HepG2 (cell line): Measurements from ENCODE around the gene COMMD4. TPM values are rescaled to one million over a fixed set of nuclear protein-coding genes. Genes with fewer than 3 reads are reported as not detected.

ENCODE experiments used
- BHLHE40 ChIP-seq: IDR thresholded peaks from 2 replicates; pipeline ENCODE4 v1.6.1; 2011; ENCODE audit warnings: low read length, improper control_type of control experiment
- GABPA ChIP-seq, 2 experiments: IDR thresholded peaks; 2 replicates each; pipeline ENCODE4 v1.6.1; 2011 to 2016; ENCODE audit warnings: low read depth in 2 of 2, low read length in 1 of 2, missing biosample characterization in 1 of 2, missing genetic modification characterization in 1 of 2
- KLF11 ChIP-seq: IDR thresholded peaks from 2 replicates; pipeline ENCODE4 v1.6.1; 2016; ENCODE audit warnings: missing compliant biosample characterization
- MED1 ChIP-seq: sonication (generic); formaldehyde crosslinking; IDR thresholded peaks from 2 replicates; pipeline ENCODE4 v1.4.0; 2020; ENCODE audit warnings: missing genetic modification reagents
- MTA1 ChIP-seq: sonication (generic); formaldehyde crosslinking; IDR thresholded peaks from 2 replicates; pipeline ENCODE4 v1.4.0; 2020; ENCODE audit warnings: missing genetic modification reagents, mild to moderate bottlenecking, borderline replicate concordance
- MTF2 ChIP-seq: sonication (generic); formaldehyde crosslinking; IDR thresholded peaks from 2 replicates; pipeline ENCODE4 v1.5.0; 2020; ENCODE audit warnings: missing genetic modification reagents, borderline replicate concordance
- NFRKB ChIP-seq: fragments of 450-650 bp; IDR thresholded peaks from 2 replicates; pipeline ENCODE4 v1.6.1; 2017
- SRY ChIP-seq: sonication (generic); formaldehyde crosslinking; IDR thresholded peaks from 2 replicates; pipeline ENCODE4 v1.8.0; 2022; ENCODE audit warnings: mild to moderate bottlenecking, missing genetic modification reagents
- ZFP90 ChIP-seq: sonication (generic); formaldehyde crosslinking; IDR thresholded peaks from 2 replicates; pipeline ENCODE4 v1.8.0; 2022; ENCODE audit warnings: missing genetic modification reagents, mild to moderate bottlenecking, inconsistent platforms, borderline replicate concordance
- ZNF235 ChIP-seq: sonication (generic); formaldehyde crosslinking; IDR thresholded peaks from 2 replicates; pipeline ENCODE4 v1.8.1; 2023; ENCODE audit warnings: mild to moderate bottlenecking, missing genetic modification reagents, borderline replicate concordance
- ZNF296 ChIP-seq: sonication (generic); formaldehyde crosslinking; conservative IDR thresholded peaks from 2 replicates; pipeline ENCODE4 v1.5.0; 2020; ENCODE audit warnings: mild to moderate bottlenecking, missing genetic modification reagents
- ZNF331 ChIP-seq: sonication (generic); formaldehyde crosslinking; IDR thresholded peaks from 2 replicates; pipeline ENCODE4 v1.4.0; 2020; ENCODE audit warnings: missing genetic modification reagents
- ZNF709 ChIP-seq: sonication (generic); formaldehyde crosslinking; IDR thresholded peaks from 2 replicates; pipeline ENCODE4 v1.5.0; 2020; ENCODE audit warnings: mild to moderate bottlenecking, missing genetic modification reagents
- ZNF879 ChIP-seq: sonication (generic); formaldehyde crosslinking; IDR thresholded peaks from 2 replicates; pipeline ENCODE4 v1.8.1; 2023; ENCODE audit warnings: missing genetic modification reagents
- polyA plus RNA-seq, 8 experiments: library from polyadenylated mRNA; depleted of rRNA in 3 of 8; stranded (reverse) in 7 of 8; unstranded in 1 of 8; fragments of >200 nt; fragmentation: Illumina TruSeq in 4 of 8; extraction: Trizol in 4 of 8; gene quantifications; 2 replicates each; pipeline versions ENCODE4 v1.2.1 to v1.2.3, GENCODE V29; 2011 to 2016; ENCODE audit warnings: low read depth in 4 of 8, missing spikeins in 1 of 8, mixed read lengths in 1 of 8; ENCODE audit not compliant: insufficient read depth in 1 of 8
- total RNA-seq, 5 experiments: library from RNA; depleted of rRNA; stranded (reverse); fragments of >200 nt; fragmentation: Illumina TruSeq; extraction: Trizol; gene quantifications; 2 replicates each; pipeline ENCODE4 v1.2.3, GENCODE V29; 2016; ENCODE audit warnings: low read depth in 1 of 5
- TF ChIP-seq, protein P1 (sequence below): sonication (generic); formaldehyde crosslinking; IDR thresholded peaks from 2 replicates; pipeline ENCODE4 v1.4.0; 2020; ENCODE audit warnings: mild to moderate bottlenecking, missing genetic modification reagents, borderline replicate concordance
- TF ChIP-seq, protein P2 (sequence below): fragments of 450-650 bp; IDR thresholded peaks from 2 replicates; pipeline ENCODE4 v1.6.1; 2016
- TF ChIP-seq, protein P3 (sequence below): sonication (generic); formaldehyde crosslinking; IDR thresholded peaks from 2 replicates; pipeline ENCODE4 v1.5.1; 2020; ENCODE audit warnings: mild to moderate bottlenecking, missing genetic modification reagents
- TF ChIP-seq, protein P4 (sequence below): IDR thresholded peaks from 2 replicates; pipeline ENCODE4 v1.6.1; 2016; ENCODE audit warnings: missing compliant biosample characterization, missing genetic modification reagents, borderline replicate concordance

The COMMD4 gene
- total and polyA plus RNA-seq, 2 of the 13 experiments (the other 11 are each of a cell fraction or from before 2014, with no cell fraction given) = 45.8 to 89.9 TPM

DNA sequence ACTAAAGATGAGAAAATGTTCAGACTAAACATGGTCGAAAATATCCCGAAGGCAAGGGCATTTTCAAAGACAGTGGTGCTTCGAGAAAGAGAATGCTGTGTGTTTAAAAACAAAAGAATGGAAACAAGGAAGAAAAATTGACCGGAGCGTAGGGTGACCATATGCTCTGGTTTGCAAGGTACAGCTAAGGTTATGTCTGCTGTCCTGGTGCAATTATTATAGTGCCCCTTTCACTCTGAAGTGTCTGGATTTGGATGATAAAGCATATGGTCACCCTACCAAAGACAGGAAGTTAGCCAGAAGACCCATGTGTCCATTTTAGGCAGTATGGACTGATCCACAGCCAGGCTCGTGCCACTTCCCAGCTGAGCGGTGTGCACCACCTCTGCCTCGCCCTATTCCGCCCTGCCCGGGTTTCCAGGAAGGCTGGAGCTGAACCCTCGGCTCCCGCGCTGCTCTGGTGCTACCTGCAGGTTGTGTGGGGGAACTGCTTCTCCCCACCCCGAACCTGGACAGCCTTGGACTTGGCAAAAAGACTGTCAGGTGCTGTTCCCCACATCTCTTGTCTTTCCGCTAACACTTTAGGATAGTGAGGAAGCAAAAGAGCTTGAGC is 28.0 kb upstream of the COMMD4 start (continued):
- TF ChIP-seq, protein P1, sequence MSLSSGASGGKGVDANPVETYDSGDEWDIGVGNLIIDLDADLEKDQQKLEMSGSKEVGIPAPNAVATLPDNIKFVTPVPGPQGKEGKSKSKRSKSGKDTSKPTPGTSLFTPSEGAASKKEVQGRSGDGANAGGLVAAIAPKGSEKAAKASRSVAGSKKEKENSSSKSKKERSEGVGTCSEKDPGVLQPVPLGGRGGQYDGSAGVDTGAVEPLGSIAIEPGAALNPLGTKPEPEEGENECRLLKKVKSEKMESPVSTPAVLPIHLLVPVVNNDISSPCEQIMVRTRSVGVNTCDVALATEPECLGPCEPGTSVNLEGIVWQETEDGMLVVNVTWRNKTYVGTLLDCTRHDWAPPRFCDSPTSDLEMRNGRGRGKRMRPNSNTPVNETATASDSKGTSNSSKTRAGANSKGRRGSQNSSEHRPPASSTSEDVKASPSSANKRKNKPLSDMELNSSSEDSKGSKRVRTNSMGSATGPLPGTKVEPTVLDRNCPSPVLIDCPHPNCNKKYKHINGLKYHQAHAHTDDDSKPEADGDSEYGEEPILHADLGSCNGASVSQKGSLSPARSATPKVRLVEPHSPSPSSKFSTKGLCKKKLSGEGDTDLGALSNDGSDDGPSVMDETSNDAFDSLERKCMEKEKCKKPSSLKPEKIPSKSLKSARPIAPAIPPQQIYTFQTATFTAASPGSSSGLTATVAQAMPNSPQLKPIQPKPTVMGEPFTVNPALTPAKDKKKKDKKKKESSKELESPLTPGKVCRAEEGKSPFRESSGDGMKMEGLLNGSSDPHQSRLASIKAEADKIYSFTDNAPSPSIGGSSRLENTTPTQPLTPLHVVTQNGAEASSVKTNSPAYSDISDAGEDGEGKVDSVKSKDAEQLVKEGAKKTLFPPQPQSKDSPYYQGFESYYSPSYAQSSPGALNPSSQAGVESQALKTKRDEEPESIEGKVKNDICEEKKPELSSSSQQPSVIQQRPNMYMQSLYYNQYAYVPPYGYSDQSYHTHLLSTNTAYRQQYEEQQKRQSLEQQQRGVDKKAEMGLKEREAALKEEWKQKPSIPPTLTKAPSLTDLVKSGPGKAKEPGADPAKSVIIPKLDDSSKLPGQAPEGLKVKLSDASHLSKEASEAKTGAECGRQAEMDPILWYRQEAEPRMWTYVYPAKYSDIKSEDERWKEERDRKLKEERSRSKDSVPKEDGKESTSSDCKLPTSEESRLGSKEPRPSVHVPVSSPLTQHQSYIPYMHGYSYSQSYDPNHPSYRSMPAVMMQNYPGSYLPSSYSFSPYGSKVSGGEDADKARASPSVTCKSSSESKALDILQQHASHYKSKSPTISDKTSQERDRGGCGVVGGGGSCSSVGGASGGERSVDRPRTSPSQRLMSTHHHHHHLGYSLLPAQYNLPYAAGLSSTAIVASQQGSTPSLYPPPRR (CRISPR knock-in tag) = no peak
- no peak for TF ChIP-seq ZNF296 (CRISPR knock-in tag)
- no peak for TF ChIP-seq SRY (CRISPR knock-in tag)
- no peak for TF ChIP-seq MTF2 (CRISPR knock-in tag)
- TF ChIP-seq, protein P2, sequence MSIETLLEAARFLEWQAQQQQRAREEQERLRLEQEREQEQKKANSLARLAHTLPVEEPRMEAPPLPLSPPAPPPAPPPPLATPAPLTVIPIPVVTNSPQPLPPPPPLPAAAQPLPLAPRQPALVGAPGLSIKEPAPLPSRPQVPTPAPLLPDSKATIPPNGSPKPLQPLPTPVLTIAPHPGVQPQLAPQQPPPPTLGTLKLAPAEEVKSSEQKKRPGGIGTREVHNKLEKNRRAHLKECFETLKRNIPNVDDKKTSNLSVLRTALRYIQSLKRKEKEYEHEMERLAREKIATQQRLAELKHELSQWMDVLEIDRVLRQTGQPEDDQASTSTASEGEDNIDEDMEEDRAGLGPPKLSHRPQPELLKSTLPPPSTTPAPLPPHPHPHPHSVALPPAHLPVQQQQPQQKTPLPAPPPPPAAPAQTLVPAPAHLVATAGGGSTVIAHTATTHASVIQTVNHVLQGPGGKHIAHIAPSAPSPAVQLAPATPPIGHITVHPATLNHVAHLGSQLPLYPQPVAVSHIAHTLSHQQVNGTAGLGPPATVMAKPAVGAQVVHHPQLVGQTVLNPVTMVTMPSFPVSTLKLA = no peak
- no peak for TF ChIP-seq ZNF879
- TF ChIP-seq, protein P3, sequence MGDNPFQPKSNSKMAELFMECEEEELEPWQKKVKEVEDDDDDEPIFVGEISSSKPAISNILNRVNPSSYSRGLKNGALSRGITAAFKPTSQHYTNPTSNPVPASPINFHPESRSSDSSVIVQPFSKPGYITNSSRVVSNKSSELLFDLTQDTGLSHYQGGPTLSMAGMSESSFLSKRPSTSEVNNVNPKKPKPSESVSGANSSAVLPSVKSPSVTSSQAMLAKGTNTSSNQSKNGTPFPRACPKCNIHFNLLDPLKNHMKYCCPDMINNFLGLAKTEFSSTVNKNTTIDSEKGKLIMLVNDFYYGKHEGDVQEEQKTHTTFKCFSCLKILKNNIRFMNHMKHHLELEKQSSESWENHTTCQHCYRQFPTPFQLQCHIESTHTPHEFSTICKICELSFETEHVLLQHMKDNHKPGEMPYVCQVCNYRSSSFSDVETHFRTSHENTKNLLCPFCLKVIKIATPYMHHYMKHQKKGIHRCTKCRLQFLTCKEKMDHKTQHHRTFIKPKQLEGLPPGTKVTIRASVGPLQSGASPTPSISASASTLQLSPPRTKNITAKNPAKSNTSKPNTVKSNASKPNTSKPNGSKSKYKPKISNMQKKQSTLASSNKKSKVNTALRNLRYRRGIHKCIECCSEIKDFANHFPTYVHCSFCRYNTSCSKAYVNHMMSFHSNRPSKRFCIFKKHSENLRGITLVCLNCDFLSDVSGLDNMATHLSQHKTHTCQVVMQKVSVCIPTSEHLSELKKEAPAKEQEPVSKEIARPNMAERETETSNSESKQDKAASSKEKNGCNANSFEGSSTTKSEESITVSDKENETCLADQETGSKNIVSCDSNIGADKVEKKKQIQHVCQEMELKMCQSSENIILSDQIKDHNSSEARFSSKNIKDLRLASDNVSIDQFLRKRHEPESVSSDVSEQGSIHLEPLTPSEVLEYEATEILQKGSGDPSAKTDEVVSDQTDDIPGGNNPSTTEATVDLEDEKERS (CRISPR knock-in tag) = no peak
- no peak for TF ChIP-seq ZNF331 (CRISPR knock-in tag)
- TF ChIP-seq, protein P4, sequence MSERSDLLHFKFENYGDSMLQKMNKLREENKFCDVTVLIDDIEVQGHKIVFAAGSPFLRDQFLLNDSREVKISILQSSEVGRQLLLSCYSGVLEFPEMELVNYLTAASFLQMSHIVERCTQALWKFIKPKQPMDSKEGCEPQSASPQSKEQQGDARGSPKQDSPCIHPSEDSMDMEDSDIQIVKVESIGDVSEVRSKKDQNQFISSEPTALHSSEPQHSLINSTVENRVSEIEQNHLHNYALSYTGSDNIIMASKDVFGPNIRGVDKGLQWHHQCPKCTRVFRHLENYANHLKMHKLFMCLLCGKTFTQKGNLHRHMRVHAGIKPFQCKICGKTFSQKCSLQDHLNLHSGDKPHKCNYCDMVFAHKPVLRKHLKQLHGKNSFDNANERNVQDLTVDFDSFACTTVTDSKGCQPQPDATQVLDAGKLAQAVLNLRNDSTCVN (CRISPR knock-in tag) = no peak
- TF ChIP-seq MTA1 (CRISPR knock-in tag) = no peak
- TF ChIP-seq NFRKB = no peak
- no peak for TF ChIP-seq GABPA (IDR thresholded peaks at IDR 0.05; ENCODE audit: low read depth, low read length)
- no peak for TF ChIP-seq GABPA (CRISPR knock-in tag; IDR thresholded peaks at IDR 0.05; ENCODE audit: low read depth)
- no peak for TF ChIP-seq BHLHE40
- peak; percentile 75 for TF ChIP-seq ZFP90 (CRISPR knock-in tag)
- TF ChIP-seq ZNF709 (CRISPR knock-in tag) = no peak
- TF ChIP-seq ZNF235 (CRISPR knock-in tag) = no peak
- peak; percentile 30; the same call in 1 of the 2 replicates for TF ChIP-seq MED1
- TF ChIP-seq KLF11 (CRISPR knock-in tag) = no peak
